EL (cell line): ENCODE results near the gene CC2D2A.

Experiments
- DNase-seq: peaks from one replicate; pipeline ENCODE4 v3.0.0-alpha.2; 2016

CC2D2A gene

DNA sequence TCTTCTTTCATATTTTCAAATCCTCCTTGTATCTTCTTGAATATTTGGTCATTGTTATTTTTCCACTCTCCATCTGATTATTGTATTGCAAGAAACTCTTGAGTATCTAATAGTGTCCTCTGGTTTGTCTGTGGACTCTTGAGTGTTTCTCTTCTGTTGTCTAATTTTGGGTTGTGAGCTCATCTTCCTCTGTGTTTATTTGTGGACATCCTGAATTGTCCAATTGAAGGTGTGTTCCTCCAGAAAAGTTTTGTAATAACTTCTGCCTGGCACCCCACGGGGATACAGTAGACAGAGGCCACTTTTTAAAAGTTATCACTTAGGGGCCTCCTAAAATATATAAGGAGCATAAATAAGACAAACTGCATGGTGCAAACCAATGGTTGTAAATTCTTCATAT, 3.1 kb upstream of the CC2D2A start:
- DNase-seq = no peak

DNA sequence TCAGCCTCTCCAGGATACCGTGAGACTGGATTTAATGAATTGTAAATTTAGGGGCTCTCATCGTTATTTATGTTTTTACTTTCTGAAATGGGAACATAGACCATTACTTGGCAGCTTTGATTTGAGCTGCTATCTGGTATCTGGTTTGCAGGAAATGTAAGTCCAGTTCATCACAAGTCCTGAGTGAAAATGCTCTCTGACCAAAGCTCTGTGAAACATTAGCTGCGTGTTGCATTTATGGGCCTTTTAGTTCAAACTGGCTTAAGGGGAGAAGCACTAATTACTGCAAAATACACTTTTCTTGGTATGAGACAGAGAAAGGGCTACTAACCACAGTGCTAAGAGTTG, 420 bp downstream of the CC2D2A start:
- DNase-seq = no peak

GRCh38 chr4:15476396-15476795, 6.7 kb downstream of the CC2D2A start:
- no peak for DNase-seq

DNA sequence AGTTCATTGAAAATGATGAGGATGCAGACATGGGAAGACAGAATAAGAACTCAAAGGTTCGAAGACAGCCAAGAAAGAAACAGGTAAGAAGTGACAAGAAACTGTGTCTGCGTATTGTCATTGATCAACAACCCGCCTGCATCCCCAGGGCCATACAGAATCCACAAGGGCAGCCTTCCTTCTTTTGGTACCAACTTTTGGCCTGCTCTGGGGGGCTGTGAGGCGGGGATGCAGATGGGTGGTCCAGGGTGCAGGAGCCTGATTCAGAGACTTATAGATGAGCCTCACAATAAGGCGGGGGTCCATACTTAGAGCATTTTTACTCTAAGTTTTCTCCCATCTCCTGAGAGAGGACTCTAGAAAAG, 9.0 kb downstream of the CC2D2A start:
- no peak for DNase-seq

- DNase-seq = peak; percentile 83
Observed at GRCh38 chr4:15479089-15479912, 9.6 kb downstream of the CC2D2A start.

GRCh38 chr4:15479913-15480185, 10.2 kb downstream of the CC2D2A start:
- DNase-seq = peak; percentile 14

GRCh38 chr4:15481961-15482745, 12.5 kb downstream of the CC2D2A start:
- no peak for DNase-seq

DNA sequence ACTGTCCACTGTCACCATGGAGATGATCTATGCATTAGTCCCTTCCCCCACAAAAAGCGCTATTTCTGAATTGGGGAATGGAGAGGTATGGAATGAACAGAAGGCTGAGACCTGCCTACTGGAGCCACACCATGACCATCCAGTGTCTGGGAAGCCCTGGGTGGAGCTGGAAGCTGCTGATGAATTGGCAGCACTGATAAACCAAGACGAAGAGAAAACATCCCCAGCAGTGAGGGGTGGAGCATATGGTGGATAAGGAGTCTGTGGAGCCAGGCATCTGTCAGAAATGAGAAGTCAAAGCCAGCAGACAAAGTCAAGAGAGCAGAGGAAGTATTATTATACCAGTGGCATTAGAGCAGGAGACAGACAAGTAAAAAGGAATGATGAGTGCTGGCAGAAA, 13.2 kb downstream of the CC2D2A start:
- no peak for DNase-seq

DNA sequence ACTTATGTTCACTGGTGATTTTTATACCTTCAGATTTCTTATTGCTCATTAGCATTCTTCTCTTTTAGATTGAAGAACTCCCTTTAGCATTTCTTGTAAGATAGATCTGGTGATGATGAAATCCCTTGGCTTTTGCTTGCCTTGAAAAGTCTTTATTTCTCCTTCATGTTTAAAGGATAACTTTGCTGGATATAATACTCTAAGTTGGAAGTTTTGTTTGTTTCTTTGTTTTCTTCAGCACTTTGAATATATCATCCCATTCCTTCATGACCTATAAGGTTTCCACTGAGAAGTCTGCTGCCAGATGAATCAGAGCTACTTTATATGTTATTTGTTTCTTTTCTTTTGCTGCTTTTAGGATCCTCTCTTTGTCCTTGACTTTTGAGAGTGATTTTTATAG, 18.5 kb downstream of the CC2D2A start:
- no peak for DNase-seq

DNA sequence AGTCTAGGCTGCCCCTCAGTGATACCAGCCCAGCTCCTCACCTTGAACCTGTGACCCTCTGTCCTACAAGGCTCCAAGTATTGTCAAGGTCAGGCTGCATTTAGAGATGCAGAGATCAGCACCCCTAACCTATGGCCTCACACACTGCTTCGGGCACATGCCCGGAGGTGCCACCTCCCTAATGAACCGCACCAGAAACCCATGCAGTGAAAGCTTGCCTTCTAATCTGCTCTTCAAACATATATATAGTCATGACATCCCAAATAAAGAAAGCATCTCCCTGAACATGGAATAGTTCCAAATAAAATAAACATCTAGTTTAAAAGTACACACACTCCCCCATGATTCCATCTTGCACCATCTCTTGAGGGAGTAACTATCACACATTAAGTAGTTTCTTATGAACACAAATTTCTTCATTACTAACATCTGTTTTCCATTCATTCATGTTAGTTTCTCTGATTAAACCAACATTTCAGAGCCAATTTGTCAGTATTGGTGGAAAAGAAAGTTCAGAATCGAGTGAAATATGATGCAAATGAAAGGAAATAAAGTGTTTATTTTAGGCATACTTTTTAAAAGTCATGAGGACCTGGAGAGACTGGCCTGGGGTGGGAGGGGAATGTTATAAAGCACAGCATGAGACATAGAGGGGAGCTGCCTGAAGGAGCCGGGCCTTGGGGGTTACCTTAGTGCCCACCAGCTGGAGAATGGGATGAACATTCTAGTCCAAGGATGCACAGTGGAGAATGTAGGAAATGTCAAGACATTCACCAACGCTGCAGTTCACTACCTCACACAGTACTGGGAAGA, 19.2 kb downstream of the CC2D2A start:
- peak; percentile 57 for DNase-seq

DNA sequence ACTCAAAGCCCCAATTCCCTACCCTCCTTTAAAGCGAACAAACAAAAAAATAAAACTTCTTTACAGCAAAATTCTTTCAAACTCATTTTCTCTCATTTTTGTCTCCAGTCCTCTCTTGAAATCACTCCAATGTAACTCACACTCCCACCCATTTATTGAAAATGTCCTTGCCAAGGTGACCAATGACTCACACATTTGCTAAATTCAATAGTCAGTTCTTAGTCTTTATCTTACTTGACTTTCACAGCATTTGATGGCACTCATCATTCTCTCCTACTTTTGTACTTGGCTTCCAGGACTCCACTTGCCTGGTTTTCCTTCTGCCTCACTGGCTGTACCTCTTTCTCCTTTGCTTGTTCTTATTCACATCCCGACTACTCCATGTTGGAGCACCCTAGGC, 19.9 kb downstream of the CC2D2A start:
- no peak for DNase-seq

DNA sequence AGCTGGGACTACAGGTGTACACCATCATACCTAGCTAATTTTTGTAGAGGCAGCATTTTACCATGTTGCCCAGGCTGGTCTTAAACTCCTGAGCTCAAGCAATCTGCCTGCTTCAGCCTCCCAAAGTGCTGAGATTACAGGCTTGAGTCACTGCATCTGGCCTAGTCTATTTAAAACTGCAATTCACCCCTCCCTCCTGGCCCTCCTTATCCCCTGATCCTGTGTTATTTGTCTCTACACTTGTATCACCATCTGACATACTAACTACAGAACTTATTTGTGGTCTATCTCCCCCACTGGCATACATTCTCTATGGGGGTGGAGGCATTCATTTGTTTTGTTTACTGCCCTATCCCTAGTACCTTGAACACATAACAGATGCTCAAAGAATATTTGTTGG, 23.7 kb downstream of the CC2D2A start:
- DNase-seq = no peak

GRCh38 chr4:15495621-15496020, 25.9 kb downstream of the CC2D2A start:
- no peak for DNase-seq

- no peak for DNase-seq
Observed at GRCh38 chr4:15498356-15498755, 28.7 kb downstream of the CC2D2A start.

GRCh38 chr4:15500701-15501100, 31.0 kb downstream of the CC2D2A start:
- DNase-seq = no peak

DNA sequence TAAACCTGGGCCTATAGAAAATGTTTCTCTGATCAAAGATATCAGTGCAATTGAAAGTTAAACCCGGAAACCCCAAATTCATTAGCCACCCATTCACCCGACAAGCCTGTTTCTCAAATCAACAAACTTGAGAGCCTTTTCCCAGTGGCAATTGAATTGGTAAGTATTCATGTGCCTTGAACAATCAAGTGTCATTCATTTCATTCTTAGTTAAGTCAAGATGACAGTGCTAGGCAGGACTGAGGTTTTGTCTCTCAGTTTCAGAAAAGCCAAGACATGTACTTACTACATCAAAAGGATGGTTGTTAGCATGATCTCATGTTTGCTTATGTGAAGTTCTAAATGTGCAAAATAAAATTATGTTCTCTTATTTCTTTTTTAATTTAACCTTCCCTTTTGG, 32.3 kb downstream of the CC2D2A start:
- DNase-seq = no peak

GRCh38 chr4:15502384-15502783, 32.7 kb downstream of the CC2D2A start:
- DNase-seq = no peak

DNA sequence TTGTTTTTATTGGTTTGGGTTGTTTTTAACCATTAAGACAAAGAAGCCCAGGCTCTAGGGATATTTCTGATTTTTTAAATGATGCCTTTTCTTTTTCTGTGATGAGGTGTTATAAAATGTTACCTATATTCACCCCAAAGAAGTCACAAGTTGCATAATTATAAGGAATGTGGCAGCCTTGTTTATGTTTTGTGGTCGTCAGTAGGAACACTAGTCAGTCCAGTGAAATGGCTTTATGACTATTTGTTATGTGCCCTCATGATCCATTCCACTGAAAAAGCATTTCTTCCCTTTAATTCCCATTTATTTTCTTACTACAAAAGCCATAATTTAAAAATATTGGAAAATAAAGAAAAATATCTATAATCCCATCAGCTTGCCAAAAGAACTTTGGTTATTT, 34.4 kb downstream of the CC2D2A start:
- DNase-seq = no peak

DNA sequence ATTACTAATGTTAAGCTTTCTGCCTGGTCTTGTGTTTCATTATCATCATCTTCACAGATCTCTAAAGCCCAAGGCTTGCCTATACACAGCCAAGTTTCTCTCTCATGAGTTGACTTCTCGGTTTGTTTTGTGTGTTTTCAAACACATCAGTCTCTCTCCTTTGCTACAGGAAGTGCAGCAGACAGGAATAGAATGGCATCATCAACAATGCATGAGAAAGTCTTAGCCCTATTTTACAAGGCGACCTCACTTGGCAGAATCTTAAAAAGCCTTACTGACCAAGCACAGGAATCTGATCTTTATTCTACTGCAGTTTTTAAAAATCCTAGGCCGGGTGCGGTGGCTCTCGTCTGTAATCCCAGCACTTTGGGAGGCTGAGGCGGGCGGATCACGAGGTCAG, 36.8 kb downstream of the CC2D2A start:
- DNase-seq = peak; percentile 20

GRCh38 chr4:15507679-15508078, 38.0 kb downstream of the CC2D2A start:
- DNase-seq = no peak

DNA sequence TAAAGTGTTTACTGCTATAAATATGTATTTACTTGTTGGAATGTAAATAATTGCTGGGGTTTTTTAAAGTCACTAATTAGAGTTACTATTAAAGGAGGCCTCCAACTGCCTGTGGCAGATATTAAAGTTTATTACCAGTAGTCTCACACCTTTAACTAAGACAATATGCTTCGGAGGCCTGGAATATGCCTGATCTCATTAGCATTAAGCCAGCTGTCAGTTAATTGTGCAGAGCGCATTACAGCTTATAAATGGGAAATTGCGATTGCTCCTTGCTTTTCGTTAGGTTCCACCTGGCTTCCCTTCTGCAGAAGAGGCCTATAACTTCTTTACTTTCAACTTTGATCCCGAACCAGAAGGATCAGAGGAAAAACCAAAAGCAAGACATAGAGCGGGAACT, 41.3 kb downstream of the CC2D2A start:
- no peak for DNase-seq

DNA sequence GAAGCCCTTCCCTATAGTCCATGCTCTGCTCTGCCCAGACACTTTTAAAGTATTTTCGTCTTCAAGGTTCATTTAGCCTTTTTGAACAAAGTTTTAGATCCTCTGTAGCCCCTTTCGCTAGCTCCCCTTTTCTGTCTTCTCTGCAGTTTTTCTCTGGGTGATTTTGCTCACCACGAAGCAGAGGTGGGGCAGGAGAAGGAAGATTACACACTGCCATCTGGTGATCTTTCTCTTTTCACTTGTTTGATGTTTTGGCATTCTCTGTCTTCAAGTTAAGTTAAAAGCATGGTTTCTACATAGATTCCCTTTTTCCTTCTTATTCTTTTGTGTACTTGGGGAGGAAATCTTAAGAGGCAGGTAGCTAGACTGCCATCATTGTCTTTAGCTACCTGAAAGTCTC, 43.9 kb downstream of the CC2D2A start:
- no peak for DNase-seq

DNA sequence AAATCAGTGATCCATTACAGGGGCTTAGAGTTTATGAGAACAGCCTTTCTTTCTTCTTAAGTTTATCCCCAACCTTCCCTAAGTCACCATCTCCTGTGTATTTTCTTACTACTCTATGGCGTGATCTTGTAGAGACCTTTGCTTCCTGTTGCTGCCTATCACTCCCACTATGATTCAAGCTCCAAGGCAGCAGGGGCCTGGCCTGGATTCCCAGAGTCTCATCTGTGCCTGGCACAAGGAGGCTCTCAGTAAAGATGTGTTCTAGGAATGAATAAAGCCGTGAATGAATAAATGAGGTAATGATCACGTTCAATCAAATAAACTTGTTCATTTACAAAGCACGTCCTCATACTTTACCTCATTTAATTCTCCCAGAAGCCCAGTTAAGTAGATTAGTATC, 45.4 kb downstream of the CC2D2A start:
- DNase-seq = no peak

- no peak for DNase-seq
Observed at GRCh38 chr4:15516494-15516893, 46.8 kb downstream of the CC2D2A start.
